Uterus (tissue), 2 donors: ENCODE results near the gene ARL6IP5.

ENCODE experiments used
- CTCF ChIP-seq, 4 experiments: fragments of 200-600 bp in 2 of 4; fragments of 450-650 bp in 2 of 4; sonication (generic) in 2 of 4; IDR thresholded peaks; one replicate each; pipeline ENCODE4 v1.5.1; 2016 to 2019; ENCODE audit warnings: antibody characterized with exemption in 4 of 4, mild to moderate bottlenecking in 2 of 4, moderate library complexity in 1 of 4
- POLR2A ChIP-seq, 2 donors: fragments of 450-650 bp; IDR thresholded peaks; one replicate each; pipeline ENCODE4 v1.6.1; 2016; ENCODE audit warnings: antibody characterized with exemption in 2 of 2, mild to moderate bottlenecking in 1 of 2, moderate library complexity in 1 of 2

- no peak for TF ChIP-seq CTCF (IDR thresholded peaks at IDR 0.05)
- TF ChIP-seq POLR2A (IDR thresholded peaks at IDR 0.05) = no peak
Observed at GRCh38 chr3:69097407-69098086, 12.8 kb downstream of the ARL6IP5 start.
